Natural killer cell (primary cell): ENCODE measurements around the gene TLE6. TPM values are rescaled to one million over a fixed set of nuclear protein-coding genes. Genes with fewer than 3 reads are reported as not detected.

Experiments used
- ATAC-seq, 3 donors: fragments of 150-1000 bp in 2 of 3; fragments of 200-7000 bp in 1 of 3; cut with Tn5 transposase; 1 replicate in 1 of 3; 2 replicates in 2 of 3; pipeline ENCODE4 v1.10.0; 2021; ENCODE audit warnings: mild to moderate bottlenecking in 2 of 3, moderate library complexity in 2 of 3
- DNase-seq, 2 donors: peaks; one replicate each; pipeline versions ENCODE4 v3.0.0 to v3.0.0-alpha.2; 2013 to 2021; ENCODE audit warnings: mixed read lengths in 1 of 2
- H3K27ac ChIP-seq: one replicate; pipeline ENCODE4 v1.5.1; 2013; ENCODE audit warnings: mild to moderate bottlenecking, low read length
- H3K27me3 ChIP-seq: one replicate; pipeline ENCODE4 v1.6.1; 2013; ENCODE audit warnings: low read length; ENCODE audit not compliant: control insufficient read depth, insufficient read depth
- H3K36me3 ChIP-seq: one replicate; pipeline ENCODE4 v1.6.1; 2013; ENCODE audit warnings: low read length; ENCODE audit not compliant: control insufficient read depth, insufficient read depth
- H3K4me1 ChIP-seq: one replicate; pipeline ENCODE4 v1.6.1; 2013; ENCODE audit warnings: low read length; ENCODE audit not compliant: control insufficient read depth, insufficient read depth
- H3K4me3 ChIP-seq: one replicate; pipeline ENCODE4 v1.5.1; 2013; ENCODE audit warnings: low read length
- H3K9me3 ChIP-seq: one replicate; pipeline ENCODE4 v1.6.1; 2013; ENCODE audit warnings: low read length; ENCODE audit not compliant: control insufficient read depth, insufficient read depth
- H3K27ac Mint-ChIP-seq, 2 donors: one replicate each; pipeline ENCODE4 v1.8.0; 2022; ENCODE audit warnings: mild to moderate bottlenecking in 2 of 2, mixed read lengths in 2 of 2, moderate library complexity in 1 of 2
- H3K27me3 Mint-ChIP-seq, 2 donors: one replicate each; pipeline ENCODE4 v1.8.0; 2022; ENCODE audit warnings: low read depth in 2 of 2, mixed read lengths in 2 of 2
- H3K36me3 Mint-ChIP-seq: one replicate; pipeline ENCODE4 v1.8.0; 2022; ENCODE audit warnings: mixed read lengths
- H3K4me1 Mint-ChIP-seq, 2 donors: one replicate each; pipeline ENCODE4 v1.8.0; 2022; ENCODE audit warnings: mixed read lengths in 2 of 2
- H3K4me3 Mint-ChIP-seq: one replicate; pipeline ENCODE4 v1.8.0; 2022; ENCODE audit warnings: mild to moderate bottlenecking, moderate library complexity, mixed read lengths
- H3K9me3 Mint-ChIP-seq, 2 donors: one replicate each; pipeline ENCODE4 v1.8.0; 2022; ENCODE audit warnings: mixed read lengths in 2 of 2
- CTCF ChIP-seq: fragments of 200-600 bp; IDR thresholded peaks from one replicate; pipeline ENCODE4 v1.8.0; 2022; ENCODE audit warnings: antibody characterized with exemption
- WGBS: methylation state at CpG from one replicate; pipeline ENCODE4 v1.1.7; 2013; ENCODE audit warnings: missing lambda C conversion rate; ENCODE audit not compliant: insufficient coverage; 5-methylcytosine and 5-hydroxymethylcytosine counted together
- intact Hi-C: fragments of 100-400 bp; cut with micrococcal nuclease; formaldehyde crosslinking; loops from one replicate; pipeline ENCODE4 v1.14.2; 2022
- total RNA-seq, 4 donors: library from RNA; stranded (reverse); fragments of 120-200 nt in 1 of 4; gene quantifications; one replicate each; pipeline versions ENCODE4 v1.2.3 to v1.2.4, GENCODE V29; 2013 to 2022

Gene TLE6
- total RNA-seq, 3 donors from 2014 or later (not counting 1 experiment from before 2014, with no cell fraction given): 0.49 to 2.2 TPM; not detected in 1

- no peak for DNase-seq
- H3K36me3 ChIP-seq: peaks cover 2% of the 10 kb centered on the region
- H3K27ac Mint-ChIP-seq: peak overlapping the region; percentile 95 to 99
- WGBS: 4% methylated on average over 23 of the region's 23 CpGs
- H3K27me3 ChIP-seq: no peaks in the 10 kb centered on the region
- no peaks in the 10 kb centered on the region for H3K9me3 Mint-ChIP-seq
- H3K4me3 Mint-ChIP-seq: peak overlapping the region; percentile 97
- no peak for ATAC-seq
- H3K4me3 ChIP-seq: peak overlapping the region; percentile 99
- intact Hi-C loops: no loop called here
- no peak for TF ChIP-seq CTCF
- no peaks in the 10 kb centered on the region for H3K27me3 Mint-ChIP-seq
- peaks cover 20 to 29% of the 10 kb centered on the region in 2 donors for H3K4me1 Mint-ChIP-seq
- no peaks in the 10 kb centered on the region for H3K36me3 Mint-ChIP-seq
- H3K27ac ChIP-seq: peak overlapping the region; percentile 97
- H3K9me3 ChIP-seq: no peaks in the 10 kb centered on the region
- peaks cover 17% of the 10 kb centered on the region for H3K4me1 ChIP-seq
Observed at GRCh38 chr19:2944403-2944774, 33.0 kb upstream of the TLE6 start.

GRCh38 chr19:2944775-2945574, 32.4 kb upstream of the TLE6 start, which contains the start of gene ZNF77:
Gene ZNF77 (minus strand): TSS chr19:2944971. CDS start chr19:2944840, 131 bp downstream.
- ATAC-seq (peak; percentile 96 to 99 (median 96)), DNase-seq (peak; percentile 99 to 100)
- Histone ChIP-seq H3K4me1 (peaks cover 23% of the 10 kb centered on the region), H3K27me3 (no peaks in the 10 kb centered on the region), H3K9me3 (no peaks in the 10 kb centered on the region), H3K36me3 (no peaks in the 10 kb centered on the region), H3K4me3 (peak within 1 kb of the TSS; percentile 99), H3K27ac (peak within 1 kb of the TSS; percentile 97)
- Mint-ChIP-seq H3K27ac (peak within 1 kb of the TSS; percentile 95 to 99), H3K9me3 (no peaks in the 10 kb centered on the region), H3K4me3 (peak within 1 kb of the TSS; percentile 97), H3K36me3 (no peaks in the 10 kb centered on the region), H3K4me1 (peaks cover 25 to 35% of the 10 kb centered on the region in 2 donors), H3K27me3 (no peaks in the 10 kb centered on the region)
- intact Hi-C loops: loop anchor here (5.0 kb wide), 1 partner anchor 43 kb away; the partner anchor contains the start of gene ZNF57
- no peak for TF ChIP-seq CTCF
- 1% methylated on average over 74 of the region's 74 CpGs for WGBS

DNA sequence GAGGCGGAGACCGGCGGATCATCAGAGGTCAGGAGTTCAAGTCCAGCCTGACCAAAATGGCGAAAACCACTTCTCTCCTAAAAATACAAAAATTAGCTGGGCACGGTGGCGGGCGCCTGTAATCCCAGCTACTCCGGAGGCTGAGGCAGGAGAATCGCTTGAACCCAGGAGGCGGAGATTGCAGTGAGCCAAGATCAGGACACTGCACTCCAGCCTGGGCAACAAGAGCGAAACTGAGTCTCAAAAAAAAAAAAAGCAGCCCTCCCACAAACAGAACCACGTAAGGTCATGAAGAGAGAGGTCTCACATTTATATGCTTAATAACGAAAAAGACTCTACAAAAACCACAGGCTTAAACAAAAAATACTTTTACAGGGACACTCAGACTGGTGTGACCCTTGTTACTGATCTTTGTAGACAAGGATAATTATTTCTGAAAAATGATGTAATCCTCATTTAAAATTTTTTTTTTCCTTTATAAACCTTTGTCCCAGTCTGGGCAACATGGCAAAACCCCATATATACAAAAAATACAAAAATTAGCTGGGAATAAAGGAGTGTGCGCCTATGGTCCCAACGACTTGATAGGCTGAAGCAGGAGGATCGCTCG, 31.7 kb upstream of the TLE6 start:
- peak overlapping the region; percentile 99 for H3K4me3 ChIP-seq
- H3K27ac Mint-ChIP-seq: peak overlapping the region; percentile 95 to 99
- peak overlapping the region; percentile 97 for H3K27ac ChIP-seq

More for the DNA sequence above, 31.7 kb upstream of the TLE6 start:
- no peaks in the 10 kb centered on the region for H3K27me3 Mint-ChIP-seq
- no peaks in the 10 kb centered on the region for H3K9me3 ChIP-seq
- no peak for ATAC-seq
- H3K27me3 ChIP-seq: no peaks in the 10 kb centered on the region
- TF ChIP-seq CTCF: no peak
- H3K4me1 Mint-ChIP-seq: peaks cover 33 to 42% of the 10 kb centered on the region in 2 donors
- H3K36me3 Mint-ChIP-seq: no peaks in the 10 kb centered on the region
- peak overlapping the region; percentile 97 for H3K4me3 Mint-ChIP-seq
- H3K36me3 ChIP-seq: no peaks in the 10 kb centered on the region
- 57% methylated on average over 17 of the region's 17 CpGs for WGBS
- no peaks in the 10 kb centered on the region for H3K9me3 Mint-ChIP-seq
- DNase-seq: no peak
- intact Hi-C loops: loop anchor here (5.0 kb wide), 1 partner anchor 43 kb away; the partner anchor contains the start of gene ZNF57
- peaks cover 25% of the 10 kb centered on the region for H3K4me1 ChIP-seq
